ENCODE results near the gene TRAPPC2L.

TRAPPC2L gene

DNA sequence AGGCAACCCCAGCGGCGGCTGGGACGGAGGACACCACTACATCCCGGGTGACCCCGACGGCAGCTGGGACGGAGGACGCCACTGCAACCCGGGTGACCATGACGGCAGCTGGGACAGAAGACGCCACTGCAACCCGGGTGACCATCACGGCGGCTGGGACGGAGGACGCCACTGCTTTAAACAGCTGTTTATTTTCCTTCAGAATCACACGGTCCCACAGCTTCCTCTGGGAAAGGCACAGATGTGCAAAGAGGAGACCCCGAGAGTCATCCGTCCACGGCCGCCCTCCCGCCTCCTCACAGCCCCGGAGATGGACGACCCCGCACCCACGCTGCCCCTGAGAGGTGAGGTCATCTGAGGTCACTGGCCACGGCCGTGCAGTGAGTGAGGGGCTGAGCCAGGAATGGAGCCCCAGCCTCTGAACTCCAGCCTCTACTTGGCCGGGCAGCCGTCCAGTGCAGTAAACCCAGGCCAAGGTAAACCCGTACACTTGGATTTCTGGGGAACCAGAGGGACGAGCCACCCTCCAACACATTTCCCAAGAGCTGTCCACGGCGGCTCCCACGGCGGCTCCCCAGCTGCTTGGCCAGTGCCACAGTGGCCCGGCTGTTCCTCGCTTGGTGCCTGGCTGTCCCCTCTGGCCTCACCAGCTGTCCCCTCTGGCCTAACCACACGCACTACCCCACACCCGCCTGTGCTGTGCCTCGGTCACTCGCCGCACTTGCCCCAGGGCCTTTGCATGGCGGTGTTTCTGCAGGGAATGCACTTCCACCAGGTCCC lies 52.7 kb downstream of the TRAPPC2L start:
- DNase-seq (ENCODE audit: low read depth in 2 of 2) = no peak

DNA sequence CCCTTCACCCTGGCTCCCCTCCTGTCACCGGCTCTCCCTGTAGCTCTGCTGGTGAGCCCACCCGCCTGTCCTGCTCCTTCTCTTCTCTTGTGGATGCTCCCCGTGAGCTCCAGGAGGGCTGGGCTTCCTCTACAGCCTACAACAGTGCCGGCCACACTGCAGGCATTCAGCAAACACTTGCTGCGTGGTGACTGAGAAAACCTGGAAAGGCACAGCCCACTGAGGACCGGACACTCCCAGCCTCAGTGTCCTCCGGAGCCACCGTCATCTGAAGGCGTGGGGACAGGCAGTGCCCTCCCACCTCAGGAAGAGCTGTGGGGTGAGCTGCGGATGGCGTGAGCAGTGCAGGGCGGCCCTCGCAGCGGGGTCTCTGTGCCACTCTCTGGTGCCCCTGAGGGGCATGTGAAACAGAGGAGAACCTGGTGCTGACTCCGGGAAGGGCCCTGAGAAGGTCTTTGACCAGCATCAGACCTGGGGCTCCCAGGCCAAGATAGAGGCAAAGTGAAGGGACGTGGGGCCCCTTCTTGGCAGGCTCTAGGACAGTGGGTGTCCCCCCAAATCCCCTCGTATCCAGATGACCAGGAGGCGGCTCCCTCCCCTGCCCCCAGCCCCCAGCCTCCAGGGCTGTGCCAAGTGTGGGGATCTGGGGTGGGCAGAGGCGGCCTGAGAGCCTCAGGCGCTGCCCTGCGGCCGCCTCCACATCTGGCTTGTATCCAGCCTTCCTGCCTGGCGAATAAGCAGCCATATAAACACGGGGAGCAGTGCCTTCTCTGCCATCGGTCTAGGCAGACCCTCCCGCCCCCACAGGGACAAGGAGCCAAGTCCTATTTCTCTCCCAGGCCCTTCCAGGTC lies 53.6 kb downstream of the TRAPPC2L start:
- DNase-seq (ENCODE audit: low read depth in 2 of 2) = no peak

DNA sequence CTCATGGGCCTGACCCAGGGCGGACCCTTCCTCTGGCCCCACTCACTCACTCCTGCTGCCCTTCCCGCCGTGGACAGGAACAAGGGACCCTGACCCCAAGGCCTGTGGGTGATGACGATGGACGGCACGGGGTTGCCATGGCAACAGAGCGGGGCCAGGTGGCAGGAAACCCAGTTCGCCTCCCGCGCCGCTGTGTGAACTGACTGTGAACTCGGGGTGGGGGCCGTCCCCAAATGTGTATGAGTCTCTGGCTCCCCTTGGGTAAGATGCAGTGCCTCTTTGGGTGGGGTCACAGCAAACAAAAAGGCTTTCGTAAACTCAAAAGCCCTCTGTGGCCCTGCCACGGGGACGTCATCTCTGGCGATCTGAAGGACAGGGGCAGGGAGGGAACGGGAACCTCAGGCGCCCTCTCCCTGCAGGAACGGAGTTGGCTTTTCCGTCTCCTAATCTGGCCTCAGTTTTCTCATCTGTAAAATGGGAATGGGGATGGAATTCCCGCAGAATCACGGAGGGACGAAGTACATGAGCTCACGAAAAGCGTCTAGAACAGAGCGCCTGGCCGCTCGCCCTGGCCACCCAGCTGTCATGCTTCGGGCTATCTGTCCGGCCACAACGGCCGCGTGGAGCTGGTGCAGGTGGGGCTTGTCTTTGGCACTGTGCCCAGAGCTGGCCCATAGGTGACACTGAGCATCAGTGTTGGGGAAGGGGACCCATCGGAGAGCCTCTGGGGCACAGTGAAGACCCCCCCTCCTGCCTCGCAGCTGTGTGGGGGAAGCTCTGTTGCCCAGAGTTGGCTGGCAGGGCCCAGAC lies 54.4 kb downstream of the TRAPPC2L start:
- no peak for DNase-seq (ENCODE audit: low read depth in 2 of 2)

DNA sequence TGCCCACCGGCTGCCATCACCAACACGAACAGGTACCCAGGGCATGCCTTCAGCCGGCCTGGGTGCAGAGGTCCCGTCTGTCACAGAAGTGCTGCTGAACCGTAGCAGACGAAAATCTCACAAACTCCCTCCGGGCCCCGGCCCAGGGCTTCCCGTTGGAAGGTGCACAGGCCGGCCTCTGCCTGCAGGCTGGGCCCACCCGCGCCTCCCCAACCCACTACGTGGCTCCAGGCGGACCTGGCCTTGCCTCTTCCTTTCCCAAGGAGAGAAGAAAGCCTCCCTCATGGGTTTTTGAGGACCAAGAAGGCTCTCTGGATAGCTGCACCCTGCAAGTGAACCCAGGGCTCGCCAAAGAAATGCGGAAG lies 55.0 kb downstream of the TRAPPC2L start:
- DNase-seq (ENCODE audit: low read depth in 2 of 2) = no peak
